Activated gamma-delta T cell treated with Interleukin-2 at 50 U/mL for 16 hours (primary cell): ENCODE measurements around the gene NRCAM.

Source experiments
- DNase-seq: peaks from one replicate; pipeline ENCODE4 v3.0.0-alpha.2; 2020

Gene NRCAM

GRCh38 chr7:108457871-108458270, 1.6 kb upstream of the NRCAM start:
- DNase-seq, result no peak

GRCh38 chr7:108456845-108457540, 757 bp upstream of the NRCAM start:
- DNase-seq, result no peak

GRCh38 chr7:108455551-108455997, 662 bp downstream of the NRCAM start:
- DNase-seq, result no peak

GRCh38 chr7:108454674-108455550, 1.3 kb downstream of the NRCAM start:
- DNase-seq, result no peak

- no peak for DNase-seq
Observed at GRCh38 chr7:108454317-108454673, 1.9 kb downstream of the NRCAM start.

GRCh38 chr7:108453320-108453719, 2.9 kb downstream of the NRCAM start:
- DNase-seq, result no peak

- no peak for DNase-seq
Observed at GRCh38 chr7:108452707-108453106, 3.5 kb downstream of the NRCAM start.

- DNase-seq, result no peak
Observed at GRCh38 chr7:108451296-108451848, 4.9 kb downstream of the NRCAM start.

- DNase-seq, result no peak
Observed at GRCh38 chr7:108450160-108450559, 6.1 kb downstream of the NRCAM start.

- no peak for DNase-seq
Observed at GRCh38 chr7:108449521-108449920, 6.7 kb downstream of the NRCAM start.

GRCh38 chr7:108448584-108449505, 7.4 kb downstream of the NRCAM start:
- DNase-seq, result no peak

GRCh38 chr7:108442039-108442568, 14.1 kb downstream of the NRCAM start:
- DNase-seq, result no peak

GRCh38 chr7:108441392-108441955, 14.8 kb downstream of the NRCAM start:
- no peak for DNase-seq

- no peak for DNase-seq
Observed at GRCh38 chr7:108440613-108441012, 15.6 kb downstream of the NRCAM start.

GRCh38 chr7:108436906-108437305, 19.3 kb downstream of the NRCAM start:
- DNase-seq, result no peak

GRCh38 chr7:108434010-108434409, 22.2 kb downstream of the NRCAM start:
- no peak for DNase-seq

- no peak for DNase-seq
Observed at GRCh38 chr7:108431099-108431498, 25.1 kb downstream of the NRCAM start.

- DNase-seq, result no peak
Observed at GRCh38 chr7:108430664-108431063, 25.6 kb downstream of the NRCAM start.

- no peak for DNase-seq
Observed at GRCh38 chr7:108427766-108428165, 28.5 kb downstream of the NRCAM start.

GRCh38 chr7:108425714-108426275, 30.4 kb downstream of the NRCAM start:
- no peak for DNase-seq

- DNase-seq, result no peak
Observed at GRCh38 chr7:108424013-108424412, 32.2 kb downstream of the NRCAM start.
